OCI-LY3 (cell line): ENCODE data around the gene SLC25A23.

Experiments used
- EZH2phosphoT487 ChIP-seq: fragments of 200-600 bp; shearing (Covaris generic); IDR thresholded peaks from 2 replicates; pipeline ENCODE4 v1.6.1; 2018; ENCODE audit warnings: antibody characterized with exemption, mixed run types, low read depth
- TF ChIP-seq, protein P1 (sequence below): fragments of 200-600, 300-600 bp; sonication (generic); IDR thresholded peaks from 2 replicates; pipeline ENCODE4 v1.5.1; 2014; ENCODE audit warnings: antibody characterized with exemption, low read length, low read depth

DNA sequence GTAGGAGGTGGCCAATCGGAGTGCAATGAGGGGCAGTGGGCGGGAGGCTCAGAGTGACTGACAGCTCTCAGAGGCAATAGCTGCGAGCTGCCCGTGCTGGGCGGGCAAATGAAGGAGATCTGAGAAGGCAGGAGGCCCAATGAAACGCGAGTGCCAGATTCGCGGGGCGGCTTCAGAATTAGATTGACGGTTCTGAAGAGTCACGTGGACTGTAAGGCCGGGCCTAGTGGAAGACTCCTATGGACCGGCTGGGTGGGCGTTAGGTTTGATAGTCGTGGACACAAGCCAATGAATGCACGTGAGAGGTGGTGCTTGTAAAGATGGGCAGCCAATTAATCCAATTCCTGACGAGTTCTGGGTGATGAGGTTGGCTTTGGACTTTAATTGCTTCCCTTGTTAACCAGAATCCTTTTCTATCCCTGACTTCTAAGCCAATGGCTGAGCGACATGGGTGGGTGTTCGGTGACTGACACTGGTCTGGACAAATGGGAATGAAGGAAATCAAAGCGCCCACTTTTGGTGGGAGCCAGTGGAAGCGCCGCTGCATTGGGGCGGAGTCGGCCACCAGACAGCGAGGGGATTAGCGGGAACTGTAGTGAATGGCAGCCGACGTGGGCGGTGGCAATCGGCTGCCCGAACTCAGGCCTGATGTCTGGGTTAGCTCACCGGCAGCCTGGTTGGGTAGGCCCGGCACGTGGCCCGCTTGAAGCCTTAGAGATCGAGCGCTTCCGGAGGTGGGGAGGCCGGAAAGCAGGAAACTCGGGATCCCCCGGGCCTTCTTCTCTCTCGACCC lies 34.5 kb downstream of the SLC25A23 start:
- TF ChIP-seq, protein P1, sequence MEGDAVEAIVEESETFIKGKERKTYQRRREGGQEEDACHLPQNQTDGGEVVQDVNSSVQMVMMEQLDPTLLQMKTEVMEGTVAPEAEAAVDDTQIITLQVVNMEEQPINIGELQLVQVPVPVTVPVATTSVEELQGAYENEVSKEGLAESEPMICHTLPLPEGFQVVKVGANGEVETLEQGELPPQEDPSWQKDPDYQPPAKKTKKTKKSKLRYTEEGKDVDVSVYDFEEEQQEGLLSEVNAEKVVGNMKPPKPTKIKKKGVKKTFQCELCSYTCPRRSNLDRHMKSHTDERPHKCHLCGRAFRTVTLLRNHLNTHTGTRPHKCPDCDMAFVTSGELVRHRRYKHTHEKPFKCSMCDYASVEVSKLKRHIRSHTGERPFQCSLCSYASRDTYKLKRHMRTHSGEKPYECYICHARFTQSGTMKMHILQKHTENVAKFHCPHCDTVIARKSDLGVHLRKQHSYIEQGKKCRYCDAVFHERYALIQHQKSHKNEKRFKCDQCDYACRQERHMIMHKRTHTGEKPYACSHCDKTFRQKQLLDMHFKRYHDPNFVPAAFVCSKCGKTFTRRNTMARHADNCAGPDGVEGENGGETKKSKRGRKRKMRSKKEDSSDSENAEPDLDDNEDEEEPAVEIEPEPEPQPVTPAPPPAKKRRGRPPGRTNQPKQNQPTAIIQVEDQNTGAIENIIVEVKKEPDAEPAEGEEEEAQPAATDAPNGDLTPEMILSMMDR, result no peak
- no peak for TF ChIP-seq EZH2phosphoT487
